WI38 (cell line): ENCODE results near the gene ELN.

Experiments used
- H3K4me3 ChIP-seq: 2 replicates; pipeline ENCODE4 v1.5.1; 2011; ENCODE audit warnings: low read depth, mild to moderate bottlenecking, control low read depth, low read length
- CTCF ChIP-seq: IDR thresholded peaks from 2 replicates; pipeline ENCODE4 v1.5.1; 2012; ENCODE audit warnings: low read depth, mild to moderate bottlenecking, control low read depth, low read length

ELN gene

GRCh38 chr7:74059681-74060588, 32.0 kb downstream of the ELN start:
- no peak for TF ChIP-seq CTCF
- no peak overlapping the region for H3K4me3 ChIP-seq

GRCh38 chr7:74061840-74062539, 34.0 kb downstream of the ELN start:
- H3K4me3 ChIP-seq = no peak overlapping the region
- TF ChIP-seq CTCF = no peak

- TF ChIP-seq CTCF = no peak
- H3K4me3 ChIP-seq = no peak overlapping the region
Observed at GRCh38 chr7:74063223-74063641, 35.3 kb downstream of the ELN start.

- no peak overlapping the region for H3K4me3 ChIP-seq
- TF ChIP-seq CTCF = no peak
Observed at GRCh38 chr7:74063646-74064045, 35.7 kb downstream of the ELN start.

- TF ChIP-seq CTCF = no peak
- H3K4me3 ChIP-seq = no peak overlapping the region
Observed at GRCh38 chr7:74064696-74065095, 36.7 kb downstream of the ELN start.

- no peak overlapping the region for H3K4me3 ChIP-seq
- TF ChIP-seq CTCF = no peak
Observed at GRCh38 chr7:74066626-74067025, 38.7 kb downstream of the ELN start.
